GM10266 (cell line): ENCODE data around the gene RCAN2.

ENCODE experiments used
- DNase-seq: peaks from one replicate; pipeline ENCODE4 v3.0.0; 2012; ENCODE audit errors: extremely low spot score
- TF ChIP-seq, protein P1 (sequence below): IDR thresholded peaks from 2 replicates; pipeline ENCODE4 v1.5.1; 2012; ENCODE audit warnings: mild to moderate bottlenecking, low read depth; ENCODE audit not compliant: control insufficient read depth, insufficient read depth; ENCODE audit errors: missing control alignments

The RCAN2 gene

DNA sequence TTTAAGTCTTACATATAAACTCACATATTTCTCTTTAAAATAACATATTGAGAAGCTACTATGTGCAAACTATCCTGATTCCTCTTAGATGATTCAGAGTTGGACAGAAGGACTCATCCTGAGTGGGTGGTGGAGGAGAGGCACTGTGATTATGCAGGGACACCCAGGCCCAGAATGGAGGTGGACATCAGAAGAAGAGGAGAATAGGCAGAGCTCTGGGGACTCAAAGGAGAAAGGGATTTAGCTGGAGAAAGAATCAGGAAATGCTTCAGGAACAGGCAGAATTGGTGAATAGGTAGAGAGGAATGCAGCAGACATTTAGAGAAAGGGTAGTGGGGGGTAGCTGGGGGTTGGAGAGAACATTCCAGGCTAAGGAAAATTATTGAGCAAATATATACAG lies 17.4 kb downstream of the RCAN2 start:
- TF ChIP-seq, protein P1, sequence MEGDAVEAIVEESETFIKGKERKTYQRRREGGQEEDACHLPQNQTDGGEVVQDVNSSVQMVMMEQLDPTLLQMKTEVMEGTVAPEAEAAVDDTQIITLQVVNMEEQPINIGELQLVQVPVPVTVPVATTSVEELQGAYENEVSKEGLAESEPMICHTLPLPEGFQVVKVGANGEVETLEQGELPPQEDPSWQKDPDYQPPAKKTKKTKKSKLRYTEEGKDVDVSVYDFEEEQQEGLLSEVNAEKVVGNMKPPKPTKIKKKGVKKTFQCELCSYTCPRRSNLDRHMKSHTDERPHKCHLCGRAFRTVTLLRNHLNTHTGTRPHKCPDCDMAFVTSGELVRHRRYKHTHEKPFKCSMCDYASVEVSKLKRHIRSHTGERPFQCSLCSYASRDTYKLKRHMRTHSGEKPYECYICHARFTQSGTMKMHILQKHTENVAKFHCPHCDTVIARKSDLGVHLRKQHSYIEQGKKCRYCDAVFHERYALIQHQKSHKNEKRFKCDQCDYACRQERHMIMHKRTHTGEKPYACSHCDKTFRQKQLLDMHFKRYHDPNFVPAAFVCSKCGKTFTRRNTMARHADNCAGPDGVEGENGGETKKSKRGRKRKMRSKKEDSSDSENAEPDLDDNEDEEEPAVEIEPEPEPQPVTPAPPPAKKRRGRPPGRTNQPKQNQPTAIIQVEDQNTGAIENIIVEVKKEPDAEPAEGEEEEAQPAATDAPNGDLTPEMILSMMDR: no peak
- no peak for DNase-seq

- TF ChIP-seq, protein P1: no peak
- DNase-seq: no peak
Measured at GRCh38 chr6:46472243-46472642, 19.0 kb downstream of the RCAN2 start.

GRCh38 chr6:46469021-46469420 lies 22.2 kb downstream of the RCAN2 start:
- no peak for DNase-seq
- TF ChIP-seq, protein P1: no peak

GRCh38 chr6:46468403-46469010 lies 22.7 kb downstream of the RCAN2 start:
- DNase-seq: no peak
- TF ChIP-seq, protein P1: no peak

DNA sequence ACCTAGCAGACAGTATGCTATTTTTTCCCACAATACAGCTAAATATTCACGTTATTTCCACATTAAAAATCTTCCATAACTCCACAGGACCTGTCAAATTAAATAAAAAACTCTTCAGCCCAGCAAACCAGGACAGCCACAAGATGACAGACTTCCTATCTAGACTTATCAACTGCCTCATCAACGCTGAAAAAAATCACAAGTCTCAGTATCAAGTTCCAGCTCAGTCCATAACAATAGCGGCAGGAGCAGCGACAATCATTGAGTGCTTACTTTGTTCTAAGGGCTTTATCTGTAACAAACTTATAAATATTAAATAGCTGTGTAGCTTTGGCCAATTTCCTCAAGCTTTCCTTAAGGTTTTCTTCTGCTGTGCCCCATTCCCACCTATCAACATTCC lies 24.7 kb downstream of the RCAN2 start:
- no peak for DNase-seq
- TF ChIP-seq, protein P1: no peak

- TF ChIP-seq, protein P1: no peak
- no peak for DNase-seq
Measured at GRCh38 chr6:46465294-46466165, 25.7 kb downstream of the RCAN2 start.

DNA sequence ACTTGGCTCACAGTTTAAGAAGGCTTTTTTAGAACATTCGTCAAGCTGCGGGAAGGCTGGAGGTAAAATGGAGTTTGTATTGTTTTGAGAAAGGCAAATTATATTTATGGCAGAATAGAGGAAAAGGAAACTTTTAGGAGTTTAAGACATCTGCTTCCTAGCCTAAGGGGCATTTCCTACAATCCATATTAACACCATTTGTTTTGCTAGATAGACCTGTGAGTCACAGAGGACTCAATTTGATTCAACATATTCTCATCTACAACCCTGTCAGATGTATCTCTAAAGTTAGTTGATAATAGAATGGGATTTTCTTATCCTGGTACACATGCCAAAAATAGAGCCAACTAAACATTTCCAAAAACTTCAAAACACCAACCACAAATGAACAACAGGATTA lies 35.0 kb downstream of the RCAN2 start:
- no peak for DNase-seq
- TF ChIP-seq, protein P1: no peak
